ENCODE results near the gene TPCN2. TPM values are rescaled to one million over a fixed set of nuclear protein-coding genes. Genes with fewer than 3 reads are reported as not detected.

The TPCN2 gene
- total RNA-seq, 1 donor from 2014 or later = 7.9 TPM

GRCh38 chr11:69101792-69102695, 53.3 kb downstream of the TPCN2 start:
- intact Hi-C loops (cut with micrococcal nuclease) = loop anchor here (10.0 kb wide), 1 partner anchor 543 kb away; the partner anchor contains the start of gene CCND1
- ATAC-seq (peak; percentile 17), DNase-seq (peak; percentile 24)

- intact Hi-C loops (cut with micrococcal nuclease) = loop anchor here (10.0 kb wide), 1 partner anchor 542 kb away; the partner anchor contains the start of gene CCND1
- no peak for ATAC-seq
- peak; percentile 18 for DNase-seq
Measured at GRCh38 chr11:69102732-69103615, 54.2 kb downstream of the TPCN2 start.

DNA sequence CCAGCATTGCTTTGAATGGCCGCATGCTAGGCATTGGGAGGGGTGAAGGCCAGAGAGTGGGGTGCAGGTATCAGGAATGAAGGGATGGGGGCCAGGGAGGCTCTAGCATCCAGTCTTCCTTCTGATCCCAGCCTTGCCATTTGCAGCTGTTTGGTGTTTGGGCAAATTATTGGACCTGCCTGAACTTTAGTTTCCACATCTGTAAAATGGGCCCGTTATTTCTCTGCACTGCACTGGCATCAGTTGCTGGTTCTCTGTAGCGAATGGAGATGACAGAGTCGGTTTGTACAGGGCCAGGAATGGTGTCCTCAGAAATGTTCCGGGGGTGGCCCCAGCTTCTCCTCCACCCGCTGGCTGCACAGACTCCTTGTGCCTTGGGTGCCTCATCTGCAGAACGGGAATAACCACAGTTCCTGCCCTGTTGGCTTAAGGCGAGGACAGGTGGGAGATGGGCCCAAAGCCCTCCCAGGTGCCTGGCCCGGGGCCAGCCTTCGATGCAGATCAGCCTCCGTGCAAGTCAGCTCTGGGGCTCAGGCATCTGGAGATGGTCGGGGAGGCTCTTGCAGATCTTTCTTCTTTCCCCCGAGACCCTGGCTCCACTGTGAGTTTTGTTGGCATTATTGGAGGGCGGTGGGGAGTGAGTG, 55.6 kb downstream of the TPCN2 start:
- intact Hi-C loops (cut with micrococcal nuclease) = loop anchor here (10.0 kb wide), 1 partner anchor 540 kb away; the partner anchor contains the start of gene CCND1

DNA sequence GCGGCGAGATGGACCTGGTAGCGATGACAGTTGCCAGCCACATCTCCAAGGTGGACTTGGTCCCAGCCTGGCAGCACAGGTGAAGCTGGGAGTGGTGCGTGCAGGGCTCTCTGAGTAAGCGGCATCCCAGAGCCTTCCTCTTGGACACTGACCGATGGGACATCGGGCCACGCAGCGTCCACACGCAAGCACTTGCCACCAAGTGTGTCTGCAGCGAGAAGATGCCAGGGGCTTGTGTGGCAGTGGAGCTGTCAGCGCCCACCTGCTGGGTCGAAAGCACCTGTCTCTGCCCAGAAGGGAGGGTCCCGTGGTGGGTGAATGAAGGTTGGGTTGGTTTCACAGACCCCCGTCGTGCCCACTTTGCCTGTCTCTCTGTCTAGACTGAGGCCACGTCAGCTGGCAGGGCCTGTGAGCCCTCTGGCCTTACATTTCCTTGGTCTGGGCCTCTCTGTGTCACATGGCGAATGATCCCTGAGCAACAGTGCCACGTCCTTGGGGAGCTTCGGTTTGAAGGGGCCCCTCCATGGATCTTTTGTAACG, 56.2 kb downstream of the TPCN2 start:
- ATAC-seq (no peak), DNase-seq (peak; percentile 23)
- intact Hi-C loops (cut with micrococcal nuclease) = loop anchor here (10.0 kb wide), 1 partner anchor 540 kb away; the partner anchor contains the start of gene CCND1

More for the DNA sequence above, 55.6 kb downstream of the TPCN2 start:
- ATAC-seq = no peak
- DNase-seq = peak; percentile 19

DNA sequence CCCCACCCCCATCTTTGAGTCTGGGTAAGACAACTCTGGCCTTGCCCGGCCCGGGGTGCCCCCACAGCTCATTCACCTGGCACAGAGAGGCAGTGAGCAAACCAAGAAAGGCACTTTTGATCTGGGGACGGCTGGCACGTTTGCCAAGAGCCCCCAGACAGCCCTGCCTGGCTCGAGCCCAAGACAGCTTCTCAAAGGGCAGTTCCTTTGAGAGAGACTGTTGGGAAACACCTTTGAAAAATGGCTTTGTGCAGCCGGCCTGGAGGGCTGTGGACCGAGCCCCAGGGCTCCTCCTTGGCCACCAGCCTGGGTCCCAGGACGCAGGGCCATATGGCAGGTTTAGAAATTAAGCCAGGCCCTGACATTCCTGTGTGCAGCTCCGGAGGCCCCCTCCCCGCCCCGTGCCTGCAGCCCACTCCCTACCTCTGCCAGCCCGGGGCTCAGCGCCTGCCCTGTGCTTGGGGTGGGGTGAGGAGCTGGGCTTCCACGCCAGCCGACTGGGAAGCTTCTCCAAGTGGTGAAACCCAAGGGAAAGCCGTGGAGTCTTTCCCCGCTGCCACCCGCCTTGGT, 56.8 kb downstream of the TPCN2 start:
- ATAC-seq (no peak), DNase-seq (peak; percentile 23)
- intact Hi-C loops (cut with micrococcal nuclease) = loop anchor here (10.0 kb wide), 1 partner anchor 539 kb away; the partner anchor contains the start of gene CCND1

DNA sequence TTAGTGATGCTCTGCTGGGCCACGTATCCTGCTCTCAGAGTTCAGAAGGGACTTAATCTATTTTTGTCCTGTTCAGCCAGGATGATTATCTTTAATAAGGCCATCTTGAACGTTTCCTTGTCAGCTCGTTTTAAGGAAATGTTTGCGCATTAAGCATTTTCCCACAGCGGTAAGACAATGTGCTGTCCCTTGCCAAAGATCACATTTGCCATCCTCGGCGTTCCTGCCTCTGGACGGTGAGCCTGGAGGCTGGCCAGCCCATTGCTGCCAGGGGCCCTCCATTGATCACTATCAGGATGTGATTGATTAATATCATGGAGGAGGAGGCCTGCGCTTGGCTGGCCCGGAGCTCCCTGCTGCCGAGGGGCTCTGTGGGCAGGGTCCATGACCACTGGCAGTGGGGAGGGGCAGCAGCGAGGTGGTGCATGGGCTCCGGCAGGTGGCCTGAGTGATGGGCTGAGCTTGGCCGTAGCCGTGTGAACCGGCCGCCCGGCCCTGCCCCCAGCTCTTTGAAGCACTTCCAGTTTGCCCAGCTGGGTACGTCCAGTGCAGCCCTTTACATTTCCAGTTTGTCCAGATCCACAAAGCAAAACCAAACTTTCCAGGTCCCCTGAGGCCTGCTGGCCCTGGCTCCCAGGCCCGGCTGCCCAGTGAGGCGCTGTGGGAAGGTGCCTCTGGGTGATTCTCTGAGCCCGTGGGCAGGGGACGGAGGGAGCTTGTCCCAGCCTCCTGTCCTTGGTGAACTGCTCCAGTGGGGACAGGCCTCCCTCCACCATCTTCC, 57.5 kb downstream of the TPCN2 start:
- intact Hi-C loops (cut with micrococcal nuclease) = loop anchor here (10.0 kb wide), 1 partner anchor 539 kb away; the partner anchor contains the start of gene CCND1
- DNase-seq = peak; percentile 24
- ATAC-seq = no peak

DNA sequence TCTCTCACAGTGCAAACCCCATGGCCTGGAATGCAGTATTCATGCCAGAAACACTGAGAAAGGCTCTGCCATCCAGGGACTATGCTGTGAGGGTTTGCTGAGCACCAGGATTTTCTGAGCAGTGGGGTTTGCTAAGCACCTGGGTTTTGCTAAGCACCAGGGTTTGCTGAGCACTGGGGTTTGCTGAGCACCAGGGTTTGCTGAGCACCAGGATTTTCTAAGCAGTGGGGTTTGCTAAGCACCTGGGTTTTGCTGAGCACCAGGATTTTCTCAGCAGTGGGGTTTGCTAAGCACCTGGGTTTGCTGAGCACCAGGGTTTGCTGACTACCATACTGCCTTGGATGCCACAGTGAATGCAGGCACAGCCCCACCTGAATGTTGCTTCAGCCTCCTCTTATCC, 58.7 kb downstream of the TPCN2 start:
- intact Hi-C loops (cut with micrococcal nuclease) = loop anchor here (10.0 kb wide), 1 partner anchor 537 kb away; the partner anchor contains the start of gene CCND1
- ATAC-seq (no peak), DNase-seq (no peak)

DNA sequence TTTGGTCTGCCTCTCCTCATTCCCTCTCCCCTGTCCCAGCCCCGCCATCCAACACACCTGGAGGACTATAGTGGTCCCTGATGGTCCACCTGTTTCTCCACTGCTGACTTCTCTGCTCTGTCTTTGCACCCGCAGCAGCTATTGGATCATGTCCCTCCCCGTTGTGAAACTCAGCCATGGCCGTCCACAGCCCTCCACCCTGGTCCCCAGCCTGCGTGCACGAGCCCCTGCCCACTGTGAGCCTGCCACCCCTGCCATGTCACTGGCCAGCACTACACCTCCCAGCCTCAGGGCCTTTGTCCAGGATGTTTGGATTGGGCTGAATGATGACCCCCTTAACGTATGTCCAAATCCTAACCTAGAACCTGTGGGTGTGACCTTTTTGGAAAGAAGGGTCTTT, 59.3 kb downstream of the TPCN2 start:
- intact Hi-C loops (cut with micrococcal nuclease) = loop anchor here (10.0 kb wide), 1 partner anchor 537 kb away; the partner anchor contains the start of gene CCND1
- ATAC-seq = no peak
- peak; percentile 15 for DNase-seq

GRCh38 chr11:69108559-69108958, 59.8 kb downstream of the TPCN2 start:
- ATAC-seq (no peak), DNase-seq (peak; percentile 7)
- intact Hi-C loops (cut with micrococcal nuclease) = loop anchor here (10.0 kb wide), 1 partner anchor 536 kb away; the partner anchor contains the start of gene CCND1

DNA sequence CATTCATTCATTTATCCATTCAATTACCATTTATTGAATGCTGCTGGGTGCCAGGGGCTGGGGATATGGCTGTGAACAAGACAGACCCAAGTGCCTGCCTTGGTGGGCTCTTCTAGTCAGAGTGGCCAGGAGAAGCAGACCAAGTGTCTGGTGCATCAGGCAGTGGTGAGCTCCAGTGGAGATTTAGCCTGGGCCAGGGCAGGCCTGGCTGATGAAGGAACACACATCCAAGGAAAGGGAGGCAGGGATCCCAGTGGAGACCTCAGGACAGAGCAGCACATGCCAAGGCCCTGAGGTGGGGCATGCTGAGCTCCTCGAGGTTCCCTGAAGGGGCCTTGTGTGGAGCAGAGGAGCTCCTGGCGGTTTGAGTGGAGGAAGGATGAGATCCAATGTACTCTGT, 60.4 kb downstream of the TPCN2 start:
- ATAC-seq (no peak), DNase-seq (peak; percentile 7)
- intact Hi-C loops (cut with micrococcal nuclease) = loop anchor here (10.0 kb wide), 1 partner anchor 536 kb away; the partner anchor contains the start of gene CCND1

GRCh38 chr11:69110451-69110850, 61.7 kb downstream of the TPCN2 start:
- no peak for ATAC-seq
- DNase-seq = no peak
- intact Hi-C loops (cut with micrococcal nuclease) = no loop called here

- DNase-seq = peak; percentile 8
- intact Hi-C loops (cut with micrococcal nuclease) = no loop called here
- ATAC-seq = no peak
Measured at GRCh38 chr11:69111624-69112542, 63.2 kb downstream of the TPCN2 start.

DNA sequence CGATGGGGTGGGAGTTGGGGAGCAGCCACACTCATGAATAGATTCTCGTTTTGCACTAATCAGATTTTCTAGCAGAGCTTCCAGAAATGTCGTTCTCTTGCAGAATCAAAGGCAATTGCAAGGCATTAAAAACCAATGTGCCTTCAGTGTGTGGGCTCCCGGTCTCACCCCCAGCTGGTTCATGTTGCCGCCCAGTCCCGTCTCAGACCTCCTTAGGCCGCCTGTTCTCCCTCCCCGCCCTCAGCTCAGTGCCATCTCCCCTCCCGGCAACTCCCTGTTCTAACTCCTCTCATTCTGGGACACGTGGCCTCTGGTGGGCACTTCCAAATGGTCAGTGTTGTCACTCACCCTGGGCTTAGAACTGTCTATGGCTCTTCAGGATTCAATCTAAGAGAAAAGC, 64.5 kb downstream of the TPCN2 start:
- ATAC-seq = no peak
- DNase-seq = peak; percentile 12
- intact Hi-C loops (cut with micrococcal nuclease) = no loop called here

DNA sequence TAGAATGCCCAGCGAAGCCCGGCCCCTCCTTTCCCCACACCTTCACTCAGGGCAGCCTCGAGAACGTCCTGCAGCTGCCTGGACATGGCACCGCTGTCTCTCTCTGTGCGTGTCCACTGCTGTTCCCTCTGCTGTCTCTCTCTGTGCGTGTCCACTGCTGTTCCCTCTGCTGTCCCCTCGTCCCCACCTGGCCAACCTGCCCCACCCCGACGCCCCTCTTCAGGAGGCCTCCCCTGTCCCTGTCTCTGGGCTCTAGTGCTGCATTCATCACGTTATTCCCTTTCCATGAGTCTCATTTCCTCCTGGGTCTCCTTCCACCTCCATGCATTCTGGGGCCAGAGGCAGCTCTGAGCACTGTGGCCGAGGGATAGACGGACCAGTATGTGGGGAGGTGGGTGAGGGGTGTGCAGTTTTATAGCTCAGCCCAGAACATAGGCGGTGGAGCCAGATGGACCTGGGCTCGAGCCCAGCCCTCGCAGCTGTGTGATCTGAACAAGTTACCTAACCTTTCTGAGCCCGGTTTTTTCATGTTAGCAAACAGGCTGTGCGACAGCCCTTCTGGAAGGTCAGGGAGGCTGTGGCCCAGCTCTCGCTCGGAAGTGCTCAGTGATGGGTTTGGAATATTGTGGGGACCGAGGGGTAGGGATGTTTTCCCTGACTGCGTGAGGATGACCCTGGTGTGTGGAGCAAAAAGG, 65.1 kb downstream of the TPCN2 start:
- DNase-seq = peak; percentile 9
- no peak for ATAC-seq
- intact Hi-C loops (cut with micrococcal nuclease) = no loop called here

- DNase-seq (peak; percentile 16), ATAC-seq (no peak)
- intact Hi-C loops (cut with micrococcal nuclease) = no loop called here
Measured at GRCh38 chr11:69114362-69114761, 65.6 kb downstream of the TPCN2 start.
